Measurements from ENCODE around the gene RGS11. TPM values are rescaled to one million over a fixed set of nuclear protein-coding genes. Genes with fewer than 3 reads are reported as not detected.

Gene RGS11
- total RNA-seq, 1 donor from 2014 or later = 5.4 TPM

DNA sequence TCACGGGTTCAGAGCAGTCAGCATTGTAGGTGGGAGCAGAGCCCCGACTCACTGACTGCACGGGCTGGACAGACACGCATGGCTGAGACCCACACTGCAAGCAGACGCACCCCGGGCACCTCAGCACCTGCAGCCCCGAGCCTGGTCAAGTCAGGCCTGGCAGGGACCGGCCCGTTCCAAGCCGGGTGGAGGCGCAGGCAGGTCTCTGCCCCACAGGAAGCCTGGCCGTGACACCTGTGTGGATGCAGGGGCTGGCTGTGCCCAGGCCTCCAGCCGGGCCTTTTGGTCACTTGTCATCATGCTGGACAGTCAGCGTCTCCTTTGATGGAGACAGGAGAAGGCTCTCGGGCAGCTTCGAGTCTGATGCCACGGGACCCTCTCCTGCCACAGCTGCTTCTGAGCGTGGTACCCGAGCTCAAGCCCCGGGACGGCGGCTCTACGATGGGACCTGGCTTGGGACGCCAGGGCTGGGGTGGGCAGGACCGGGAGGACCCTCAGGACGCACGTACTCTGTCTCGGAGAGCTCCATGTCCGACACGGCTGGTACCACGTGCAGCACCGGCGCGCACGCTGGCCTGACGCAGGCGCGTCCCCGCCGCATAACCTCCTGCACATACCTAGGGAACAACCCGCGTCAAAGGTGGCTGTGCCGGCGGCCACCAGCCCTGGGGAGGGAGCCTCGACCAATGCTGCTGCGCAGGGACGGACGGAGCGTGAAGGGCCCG is 15.1 kb upstream of the RGS11 start:
- H3K9me3 ChIP-seq = no peaks in the 10 kb centered on the region
- intact Hi-C loops (cut with DNase I) = no loop called here
- no peak for DNase-seq (ENCODE audit: extremely low spot score in 2 of 2)
- no peak overlapping the region for H3K4me3 ChIP-seq
- H3K27me3 ChIP-seq = no peaks in the 10 kb centered on the region
- peaks cover 0 to 59% of the 10 kb centered on the region in 2 donors for H3K36me3 ChIP-seq
- TF ChIP-seq POLR2A (IDR thresholded peaks at IDR 0.05) = no peak
- H3K27ac ChIP-seq = no peak overlapping the region
- no peaks in the 10 kb centered on the region for H3K4me1 ChIP-seq

DNA sequence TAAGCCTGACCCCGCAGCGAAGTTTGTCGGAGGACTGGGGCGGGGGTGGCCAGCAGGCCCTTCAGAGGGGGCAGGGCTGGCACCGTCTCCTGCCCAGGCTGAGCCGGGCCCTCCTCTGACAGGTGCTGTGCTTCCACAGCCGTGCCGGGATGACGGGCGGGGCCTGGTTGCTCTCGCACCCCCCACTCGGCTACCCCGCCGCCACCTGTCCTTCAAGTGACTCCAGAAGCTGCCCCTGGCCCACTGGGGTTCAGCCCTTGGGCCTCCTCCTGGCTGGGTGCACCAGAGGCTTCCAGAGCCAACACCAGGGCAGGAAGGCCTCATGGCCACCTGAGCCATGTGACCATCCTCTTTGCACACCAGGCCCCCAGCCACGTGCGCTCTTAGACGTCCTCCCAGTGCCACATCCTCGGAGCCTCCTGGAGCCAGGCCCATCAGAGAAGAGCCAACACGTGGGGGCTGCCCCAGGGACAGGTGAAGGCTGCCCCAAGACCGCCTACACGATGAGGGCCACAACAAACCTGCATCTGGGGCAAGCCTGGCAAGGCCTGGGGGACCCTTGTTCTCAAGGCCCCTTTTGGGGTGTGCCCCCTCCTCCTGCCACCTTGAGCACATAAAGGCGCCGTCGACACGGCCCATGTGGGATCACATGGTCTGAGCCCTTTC is 14.4 kb upstream of the RGS11 start:
- no peak for DNase-seq (ENCODE audit: extremely low spot score in 2 of 2)
- intact Hi-C loops (cut with DNase I) = no loop called here
- no peaks in the 10 kb centered on the region for H3K27me3 ChIP-seq
- H3K36me3 ChIP-seq = peaks cover 0 to 59% of the 10 kb centered on the region in 2 donors
- H3K4me3 ChIP-seq = no peak overlapping the region
- TF ChIP-seq POLR2A (IDR thresholded peaks at IDR 0.05) (no peak), POLR2AphosphoS5 (IDR thresholded peaks at IDR 0.05; ENCODE audit: insufficient read depth in 1 of 2, low read depth in 1 of 2) (no peak)
- H3K27ac ChIP-seq = no peak overlapping the region
- H3K9me3 ChIP-seq = no peaks in the 10 kb centered on the region
- H3K4me1 ChIP-seq = no peaks in the 10 kb centered on the region

DNA sequence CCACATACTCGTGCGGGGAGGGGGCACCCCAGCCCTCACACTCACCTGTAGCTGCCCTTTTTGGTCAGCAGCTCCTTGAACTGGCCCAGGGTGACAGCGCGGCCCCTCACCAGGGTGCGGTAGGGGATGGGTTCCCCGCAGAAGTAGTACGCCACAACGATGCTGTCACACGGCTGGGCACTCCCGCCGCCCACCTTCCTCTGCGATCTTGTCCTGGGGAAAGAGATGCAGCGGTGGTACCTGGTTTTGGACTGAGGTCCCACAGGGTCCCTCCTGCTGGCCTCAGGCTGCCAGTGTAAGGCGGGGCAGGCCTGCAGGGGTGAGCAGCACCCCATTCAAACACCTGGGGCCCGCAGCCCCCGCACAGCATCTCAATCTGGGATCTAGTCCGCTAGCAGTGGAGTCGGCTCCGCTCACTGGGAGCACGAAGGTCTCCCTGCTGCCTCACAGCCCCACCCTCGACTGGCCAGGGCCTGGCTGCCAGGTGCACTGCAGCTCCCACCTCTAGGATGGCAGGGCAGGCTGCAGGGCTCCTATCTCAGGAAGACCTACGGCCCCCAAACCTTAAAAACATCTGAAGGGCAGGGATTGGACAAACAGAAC is 13.8 kb upstream of the RGS11 start:
- peaks cover 0 to 59% of the 10 kb centered on the region in 2 donors for H3K36me3 ChIP-seq

DNA sequence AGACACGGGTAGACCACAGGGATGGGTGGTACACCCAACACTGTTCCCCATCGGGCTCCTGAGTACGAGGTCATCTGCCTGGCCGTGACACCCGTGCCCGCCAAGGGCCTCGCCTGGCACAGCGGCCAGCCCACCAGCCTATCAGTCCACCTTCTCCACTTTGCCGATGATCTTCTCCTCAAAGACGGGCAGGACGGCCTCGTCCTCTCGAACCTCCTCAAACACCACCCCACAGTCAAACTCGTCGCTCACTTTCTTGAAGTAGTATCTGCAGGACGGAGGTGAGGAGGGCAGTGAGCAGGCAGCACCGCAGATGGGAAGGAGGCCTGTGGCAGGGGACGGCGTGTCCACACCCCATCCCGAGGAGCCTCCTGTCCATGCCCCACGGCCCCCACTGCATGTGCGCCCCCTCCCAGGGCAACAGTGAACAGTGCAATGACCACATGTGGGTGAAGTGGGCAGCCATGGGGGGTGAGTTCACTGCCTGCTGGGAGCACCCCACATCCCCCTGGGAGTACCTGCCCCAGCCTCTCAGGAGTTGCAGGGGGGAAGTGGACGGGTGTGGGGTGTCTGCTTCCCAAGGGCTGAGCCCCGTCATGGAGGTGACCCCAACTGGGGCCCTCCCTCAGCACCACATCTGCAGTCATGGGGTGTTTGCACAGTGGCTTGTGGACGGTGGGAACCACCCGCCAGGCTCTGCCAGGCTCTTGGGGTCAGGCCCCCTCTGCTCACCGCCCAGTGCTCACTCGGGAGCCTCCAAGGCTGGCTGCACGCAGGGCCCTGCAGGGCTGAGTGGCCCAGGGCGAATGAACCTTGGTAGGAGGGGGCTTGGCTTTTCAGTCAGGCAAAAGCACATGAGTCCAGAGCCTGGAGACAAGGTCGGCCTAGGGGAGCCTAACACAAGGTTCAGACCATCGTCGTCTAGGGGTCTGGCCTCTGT is 12.5 kb upstream of the RGS11 start:
- Histone ChIP-seq H3K27me3 (no peaks in the 10 kb centered on the region), H3K27ac (no peak overlapping the region), H3K4me1 (no peaks in the 10 kb centered on the region), H3K36me3 (peaks cover 0 to 55% of the 10 kb centered on the region in 2 donors), H3K9me3 (no peaks in the 10 kb centered on the region), H3K4me3 (no peak overlapping the region)
- TF ChIP-seq POLR2A (IDR thresholded peaks at IDR 0.05) = no peak
- TF ChIP-seq, protein P1, sequence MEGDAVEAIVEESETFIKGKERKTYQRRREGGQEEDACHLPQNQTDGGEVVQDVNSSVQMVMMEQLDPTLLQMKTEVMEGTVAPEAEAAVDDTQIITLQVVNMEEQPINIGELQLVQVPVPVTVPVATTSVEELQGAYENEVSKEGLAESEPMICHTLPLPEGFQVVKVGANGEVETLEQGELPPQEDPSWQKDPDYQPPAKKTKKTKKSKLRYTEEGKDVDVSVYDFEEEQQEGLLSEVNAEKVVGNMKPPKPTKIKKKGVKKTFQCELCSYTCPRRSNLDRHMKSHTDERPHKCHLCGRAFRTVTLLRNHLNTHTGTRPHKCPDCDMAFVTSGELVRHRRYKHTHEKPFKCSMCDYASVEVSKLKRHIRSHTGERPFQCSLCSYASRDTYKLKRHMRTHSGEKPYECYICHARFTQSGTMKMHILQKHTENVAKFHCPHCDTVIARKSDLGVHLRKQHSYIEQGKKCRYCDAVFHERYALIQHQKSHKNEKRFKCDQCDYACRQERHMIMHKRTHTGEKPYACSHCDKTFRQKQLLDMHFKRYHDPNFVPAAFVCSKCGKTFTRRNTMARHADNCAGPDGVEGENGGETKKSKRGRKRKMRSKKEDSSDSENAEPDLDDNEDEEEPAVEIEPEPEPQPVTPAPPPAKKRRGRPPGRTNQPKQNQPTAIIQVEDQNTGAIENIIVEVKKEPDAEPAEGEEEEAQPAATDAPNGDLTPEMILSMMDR (IDR thresholded peaks at IDR 0.05) = no peak
- TF ChIP-seq POLR2AphosphoS5 (IDR thresholded peaks at IDR 0.05; ENCODE audit: insufficient read depth in 1 of 2, low read depth in 1 of 2) = no peak
- no peak for DNase-seq (ENCODE audit: extremely low spot score in 2 of 2)
- intact Hi-C loops (cut with DNase I) = no loop called here

More for the DNA sequence above, 13.8 kb upstream of the RGS11 start:
- Histone ChIP-seq H3K27ac (no peak overlapping the region), H3K4me1 (no peaks in the 10 kb centered on the region), H3K4me3 (no peak overlapping the region), H3K9me3 (no peaks in the 10 kb centered on the region), H3K27me3 (no peaks in the 10 kb centered on the region)
- intact Hi-C loops (cut with DNase I) = no loop called here
- no peak for TF ChIP-seq POLR2A (IDR thresholded peaks at IDR 0.05)
- TF ChIP-seq POLR2AphosphoS5 (IDR thresholded peaks at IDR 0.05; ENCODE audit: insufficient read depth in 1 of 2, low read depth in 1 of 2) = no peak
- TF ChIP-seq, protein P1 (IDR thresholded peaks at IDR 0.05) = no peak
- DNase-seq (ENCODE audit: extremely low spot score in 2 of 2) = no peak

DNA sequence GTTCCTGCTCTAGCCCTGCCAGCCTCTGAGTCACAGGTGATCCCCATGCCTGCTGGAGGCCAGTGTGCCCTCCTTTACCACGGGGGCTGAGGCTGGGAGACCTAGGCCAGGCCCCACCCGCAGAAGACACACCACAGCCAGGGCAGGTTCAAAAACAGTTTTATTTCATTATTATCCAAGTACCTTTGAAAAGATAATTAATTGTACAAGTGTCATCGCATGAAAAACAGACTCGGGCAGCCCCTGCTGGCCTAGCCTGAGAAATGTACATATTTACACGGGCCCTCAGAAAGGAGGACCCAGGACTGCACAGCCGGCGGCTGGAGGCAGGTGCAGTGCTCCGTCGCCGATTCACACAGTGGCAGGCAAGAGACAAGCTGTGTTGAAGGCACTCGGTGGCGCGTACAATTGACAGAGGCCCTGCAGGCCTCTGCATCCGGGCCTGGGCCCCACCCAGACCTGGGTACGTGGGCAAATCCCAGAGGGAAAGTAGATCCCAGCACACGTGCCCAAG is 11.6 kb upstream of the RGS11 start:
- Histone ChIP-seq H3K27me3 (no peaks in the 10 kb centered on the region), H3K36me3 (peaks cover 0 to 46% of the 10 kb centered on the region in 2 donors), H3K27ac (no peak overlapping the region), H3K4me3 (no peak overlapping the region), H3K9me3 (no peaks in the 10 kb centered on the region), H3K4me1 (no peaks in the 10 kb centered on the region)
- TF ChIP-seq POLR2A (IDR thresholded peaks at IDR 0.05) (no peak), POLR2AphosphoS5 (IDR thresholded peaks at IDR 0.05; ENCODE audit: insufficient read depth in 1 of 2, low read depth in 1 of 2) (no peak)
- TF ChIP-seq, protein P1 (IDR thresholded peaks at IDR 0.05) = no peak
- intact Hi-C loops (cut with DNase I) = no loop called here
- no peak for DNase-seq (ENCODE audit: extremely low spot score in 2 of 2)

Data from vagina (tissue), 2 donors.